Endodermal cell (in vitro differentiated cells): ENCODE measurements around the gene MTOR. TPM values are rescaled to one million over a fixed set of nuclear protein-coding genes. Genes with fewer than 3 reads are reported as not detected.

Source experiments
- DNase-seq: peaks from one replicate; pipeline ENCODE4 v3.0.0-alpha.2; 2017
- H3K27ac ChIP-seq: 2 replicates; pipeline ENCODE4 v1.5.1; 2013; ENCODE audit warnings: mild to moderate bottlenecking, low read depth, low read length, moderate library complexity
- H3K27me3 ChIP-seq: 2 replicates; pipeline ENCODE4 v1.6.1; 2013; ENCODE audit warnings: mild to moderate bottlenecking, low read length, moderate library complexity; ENCODE audit not compliant: insufficient read depth, control insufficient read depth, poor library complexity, severe bottlenecking
- H3K36me3 ChIP-seq: 2 replicates; pipeline ENCODE4 v1.7.0; 2013; ENCODE audit warnings: mild to moderate bottlenecking, low read length, moderate library complexity; ENCODE audit not compliant: control insufficient read depth, insufficient read depth
- H3K4me1 ChIP-seq: one replicate; pipeline ENCODE4 v1.7.0; 2013; ENCODE audit warnings: low read length; ENCODE audit not compliant: control insufficient read depth, insufficient read depth
- H3K4me3 ChIP-seq: 2 replicates; pipeline ENCODE4 v1.5.1; 2013; ENCODE audit warnings: mild to moderate bottlenecking, low read length, moderate library complexity
- H3K9ac ChIP-seq: 2 replicates; pipeline ENCODE4 v1.6.1; 2013; ENCODE audit warnings: mild to moderate bottlenecking, low read length, moderate library complexity; ENCODE audit not compliant: poor library complexity, severe bottlenecking; ENCODE audit errors: extremely low read depth
- H3K9me3 ChIP-seq: 2 replicates; pipeline ENCODE4 v1.6.1; 2013; ENCODE audit warnings: mild to moderate bottlenecking, low read length, moderate library complexity; ENCODE audit not compliant: control insufficient read depth
- H3K27ac Mint-ChIP-seq: 2 replicates; pipeline ENCODE4 v1.8.0; 2020; ENCODE audit warnings: mixed read lengths
- H3K27me3 Mint-ChIP-seq: 2 replicates; pipeline ENCODE4 v1.8.0; 2021; ENCODE audit warnings: mild to moderate bottlenecking, mixed read lengths; ENCODE audit not compliant: insufficient read depth
- H3K36me3 Mint-ChIP-seq: 2 replicates; pipeline ENCODE4 v1.8.0; 2020; ENCODE audit warnings: low read depth, mixed read lengths
- H3K4me1 Mint-ChIP-seq: 2 replicates; pipeline ENCODE4 v1.8.0; 2020; ENCODE audit warnings: mixed read lengths
- H3K4me3 Mint-ChIP-seq: 2 replicates; pipeline ENCODE4 v1.8.0; 2020; ENCODE audit warnings: mild to moderate bottlenecking, moderate library complexity, mixed read lengths
- H3K9me3 Mint-ChIP-seq: 2 replicates; pipeline ENCODE4 v1.8.0; 2020; ENCODE audit warnings: mild to moderate bottlenecking, mixed read lengths
- WGBS, 2 experiments: methylation state at CpG; one replicate each; pipeline versions ENCODE4 v1.1.5 to v1.1.7; 2013; ENCODE audit warnings: missing lambda C conversion rate in 2 of 2, mixed read lengths in 1 of 2; ENCODE audit not compliant: insufficient coverage in 1 of 2, insufficient read length in 1 of 2; 5-methylcytosine and 5-hydroxymethylcytosine counted together
- total RNA-seq, 2 donors: library from RNA; stranded (reverse); fragmentation: NEBNext Ultra II Directional in 1 of 2; extraction: Animal tissue kit (Norgen Biotek cat#: 25700) in 1 of 2; gene quantifications; 2 replicates in 1 of 2; 3 replicates in 1 of 2; pipeline ENCODE4 v1.2.1, GENCODE V29; 2021
- TF ChIP-seq, protein P1 (sequence below): fragments of 200-600 bp; sonication (generic); conservative IDR thresholded peaks from 2 replicates; pipeline ENCODE4 v1.5.0; 2021; ENCODE audit warnings: antibody characterized with exemption, mild to moderate bottlenecking

Gene MTOR
- total RNA-seq, 2 donors from 2014 or later, result 69.0 to 78.3 TPM

DNA sequence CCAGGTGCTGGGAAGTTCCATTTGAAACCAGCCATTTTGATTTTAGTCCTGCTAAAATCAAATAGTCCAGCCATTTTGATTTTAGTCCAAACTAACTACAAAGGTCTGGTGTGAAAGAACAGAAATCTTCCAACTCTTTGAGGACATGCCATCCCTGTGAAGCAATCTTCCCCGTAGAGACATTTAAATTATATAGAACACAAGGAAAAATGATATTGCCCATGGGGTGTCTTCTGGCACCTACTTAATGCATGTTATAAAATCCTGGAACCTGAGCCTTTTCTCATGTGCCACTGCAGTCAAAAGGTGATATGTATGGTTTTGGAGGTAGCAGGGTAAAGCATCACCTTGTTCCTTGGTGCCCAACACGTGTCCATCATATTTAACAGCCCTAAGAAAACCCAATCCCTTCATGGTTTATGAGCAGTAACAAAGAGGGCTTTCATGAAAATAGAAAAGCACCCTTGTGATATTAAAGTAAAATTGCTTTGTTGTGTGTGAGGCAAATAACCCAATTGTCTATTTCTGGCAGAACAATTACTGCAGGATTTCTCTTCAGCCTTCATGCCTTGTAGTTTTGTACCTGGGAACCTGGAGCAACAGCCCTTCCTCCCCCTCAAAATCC, 46.9 kb downstream of the MTOR start:
- no peak overlapping the region for H3K4me3 ChIP-seq
- no peak overlapping the region for H3K27ac ChIP-seq
- no peak overlapping the region for H3K27ac Mint-ChIP-seq
- H3K36me3 Mint-ChIP-seq, result peaks cover 84% of the 10 kb centered on the region
- 100% methylated on average over 1 of the region's 2 CpGs; no CpG with 5 or more reads in 1 of the 2 experiments for WGBS, 2 experiments
- peaks cover 90% of the 10 kb centered on the region for H3K36me3 ChIP-seq
- no peak overlapping the region for H3K9ac ChIP-seq
- no peaks in the 10 kb centered on the region for H3K4me1 ChIP-seq
- no peaks in the 10 kb centered on the region for H3K27me3 Mint-ChIP-seq
- DNase-seq, result no peak
- TF ChIP-seq, protein P1, sequence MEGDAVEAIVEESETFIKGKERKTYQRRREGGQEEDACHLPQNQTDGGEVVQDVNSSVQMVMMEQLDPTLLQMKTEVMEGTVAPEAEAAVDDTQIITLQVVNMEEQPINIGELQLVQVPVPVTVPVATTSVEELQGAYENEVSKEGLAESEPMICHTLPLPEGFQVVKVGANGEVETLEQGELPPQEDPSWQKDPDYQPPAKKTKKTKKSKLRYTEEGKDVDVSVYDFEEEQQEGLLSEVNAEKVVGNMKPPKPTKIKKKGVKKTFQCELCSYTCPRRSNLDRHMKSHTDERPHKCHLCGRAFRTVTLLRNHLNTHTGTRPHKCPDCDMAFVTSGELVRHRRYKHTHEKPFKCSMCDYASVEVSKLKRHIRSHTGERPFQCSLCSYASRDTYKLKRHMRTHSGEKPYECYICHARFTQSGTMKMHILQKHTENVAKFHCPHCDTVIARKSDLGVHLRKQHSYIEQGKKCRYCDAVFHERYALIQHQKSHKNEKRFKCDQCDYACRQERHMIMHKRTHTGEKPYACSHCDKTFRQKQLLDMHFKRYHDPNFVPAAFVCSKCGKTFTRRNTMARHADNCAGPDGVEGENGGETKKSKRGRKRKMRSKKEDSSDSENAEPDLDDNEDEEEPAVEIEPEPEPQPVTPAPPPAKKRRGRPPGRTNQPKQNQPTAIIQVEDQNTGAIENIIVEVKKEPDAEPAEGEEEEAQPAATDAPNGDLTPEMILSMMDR, result no peak
- H3K9me3 Mint-ChIP-seq, result no peaks in the 10 kb centered on the region
- H3K9me3 ChIP-seq, result no peaks in the 10 kb centered on the region
- no peak overlapping the region for H3K4me3 Mint-ChIP-seq
- peaks cover 9% of the 10 kb centered on the region for H3K4me1 Mint-ChIP-seq
- no peaks in the 10 kb centered on the region for H3K27me3 ChIP-seq

- Histone ChIP-seq H3K9me3 (no peaks in the 10 kb centered on the region), H3K9ac (no peak overlapping the region), H3K4me3 (no peak overlapping the region), H3K36me3 (peaks cover 94% of the 10 kb centered on the region), H3K27ac (no peak overlapping the region), H3K4me1 (no peaks in the 10 kb centered on the region), H3K27me3 (no peaks in the 10 kb centered on the region)
- Mint-ChIP-seq H3K4me3 (no peak overlapping the region), H3K27me3 (no peaks in the 10 kb centered on the region), H3K27ac (no peak overlapping the region), H3K9me3 (no peaks in the 10 kb centered on the region), H3K36me3 (peaks cover 84% of the 10 kb centered on the region), H3K4me1 (peaks cover 9% of the 10 kb centered on the region)
- no peak for DNase-seq
- TF ChIP-seq, protein P1, result no peak
- 96 to 100% methylated on average over 1 to 3 of the region's 3 CpGs for WGBS, 2 experiments
These were observed 47.5 kb downstream of the MTOR start for GRCh38 chr1:11214698-11215380.

GRCh38 chr1:11211925-11212587, 50.3 kb downstream of the MTOR start:
- Histone ChIP-seq H3K27ac (no peak overlapping the region), H3K36me3 (peaks cover 98% of the 10 kb centered on the region), H3K9me3 (no peaks in the 10 kb centered on the region), H3K4me1 (peaks cover 3% of the 10 kb centered on the region), H3K27me3 (no peaks in the 10 kb centered on the region), H3K4me3 (no peak overlapping the region), H3K9ac (no peak overlapping the region)
- H3K27me3 Mint-ChIP-seq, result no peaks in the 10 kb centered on the region
- 95 to 96% methylated on average over 5 to 12 of the region's 12 CpGs for WGBS, 2 experiments
- TF ChIP-seq, protein P1, result no peak
- no peaks in the 10 kb centered on the region for H3K9me3 Mint-ChIP-seq
- H3K27ac Mint-ChIP-seq, result no peak overlapping the region
- DNase-seq, result no peak
- peaks cover 79% of the 10 kb centered on the region for H3K36me3 Mint-ChIP-seq
- H3K4me1 Mint-ChIP-seq, result peaks cover 8% of the 10 kb centered on the region
- no peak overlapping the region for H3K4me3 Mint-ChIP-seq
